NCI-H2081 treated with DMSO at 0.1 percent for 48 hours (cell line): ENCODE results near the gene MPDZ.

Source experiments
- DNase-seq: peaks from one replicate; lab custom pipeline; 2025; lab: John Stamatoyannopoulos, UW

MPDZ gene, protein sequence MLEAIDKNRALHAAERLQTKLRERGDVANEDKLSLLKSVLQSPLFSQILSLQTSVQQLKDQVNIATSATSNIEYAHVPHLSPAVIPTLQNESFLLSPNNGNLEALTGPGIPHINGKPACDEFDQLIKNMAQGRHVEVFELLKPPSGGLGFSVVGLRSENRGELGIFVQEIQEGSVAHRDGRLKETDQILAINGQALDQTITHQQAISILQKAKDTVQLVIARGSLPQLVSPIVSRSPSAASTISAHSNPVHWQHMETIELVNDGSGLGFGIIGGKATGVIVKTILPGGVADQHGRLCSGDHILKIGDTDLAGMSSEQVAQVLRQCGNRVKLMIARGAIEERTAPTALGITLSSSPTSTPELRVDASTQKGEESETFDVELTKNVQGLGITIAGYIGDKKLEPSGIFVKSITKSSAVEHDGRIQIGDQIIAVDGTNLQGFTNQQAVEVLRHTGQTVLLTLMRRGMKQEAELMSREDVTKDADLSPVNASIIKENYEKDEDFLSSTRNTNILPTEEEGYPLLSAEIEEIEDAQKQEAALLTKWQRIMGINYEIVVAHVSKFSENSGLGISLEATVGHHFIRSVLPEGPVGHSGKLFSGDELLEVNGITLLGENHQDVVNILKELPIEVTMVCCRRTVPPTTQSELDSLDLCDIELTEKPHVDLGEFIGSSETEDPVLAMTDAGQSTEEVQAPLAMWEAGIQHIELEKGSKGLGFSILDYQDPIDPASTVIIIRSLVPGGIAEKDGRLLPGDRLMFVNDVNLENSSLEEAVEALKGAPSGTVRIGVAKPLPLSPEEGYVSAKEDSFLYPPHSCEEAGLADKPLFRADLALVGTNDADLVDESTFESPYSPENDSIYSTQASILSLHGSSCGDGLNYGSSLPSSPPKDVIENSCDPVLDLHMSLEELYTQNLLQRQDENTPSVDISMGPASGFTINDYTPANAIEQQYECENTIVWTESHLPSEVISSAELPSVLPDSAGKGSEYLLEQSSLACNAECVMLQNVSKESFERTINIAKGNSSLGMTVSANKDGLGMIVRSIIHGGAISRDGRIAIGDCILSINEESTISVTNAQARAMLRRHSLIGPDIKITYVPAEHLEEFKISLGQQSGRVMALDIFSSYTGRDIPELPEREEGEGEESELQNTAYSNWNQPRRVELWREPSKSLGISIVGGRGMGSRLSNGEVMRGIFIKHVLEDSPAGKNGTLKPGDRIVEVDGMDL (N-terminal part only)

DNA sequence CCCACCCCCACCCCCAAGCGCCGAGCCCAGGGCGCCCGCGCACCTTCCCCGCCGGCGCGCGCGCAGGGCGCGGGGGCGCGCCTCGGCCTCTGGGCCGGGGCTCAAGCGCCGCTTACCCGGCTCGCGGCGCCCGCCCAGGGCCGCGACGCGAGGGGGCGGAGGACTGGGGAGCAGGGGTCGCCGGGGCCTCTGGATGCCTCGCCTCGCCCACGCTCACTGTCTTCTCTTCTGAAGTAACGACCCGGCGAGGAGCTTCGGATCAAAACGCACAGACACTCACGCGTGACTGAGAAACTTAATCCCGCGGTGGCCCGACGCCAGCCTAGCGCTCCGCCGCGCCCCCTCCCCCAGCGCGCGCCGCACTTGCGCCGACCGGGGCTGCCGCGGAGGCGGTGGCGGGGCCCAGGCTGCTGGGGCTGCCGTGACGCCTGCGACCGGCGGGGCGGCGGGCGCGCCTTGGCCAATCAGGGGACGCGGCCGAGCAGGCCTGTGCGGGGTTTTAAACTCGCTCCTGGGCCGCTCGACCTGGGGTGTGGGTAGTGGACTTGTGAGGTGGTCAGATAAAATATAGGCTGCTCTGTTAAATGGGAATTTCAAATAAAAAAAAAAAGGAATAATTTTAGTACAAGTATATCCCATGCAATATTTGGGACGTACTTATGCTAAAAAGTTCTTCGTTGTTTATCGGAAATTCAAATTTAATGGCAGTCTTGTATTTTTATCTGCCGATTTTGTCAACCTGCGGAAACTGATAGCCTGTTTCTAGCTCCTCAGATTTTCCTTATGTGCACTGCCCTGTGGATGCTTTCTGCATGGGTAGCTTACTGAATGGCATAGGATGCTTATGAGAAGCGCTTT, at the start of gene MPDZ:
MPDZ (minus strand) TSS at position 409 of the 858 bp plus-strand sequence. CDS start 29,377 bp downstream, outside the sequence.
- DNase-seq: no peak

- no peak for DNase-seq
These were observed 45.5 kb upstream of the MPDZ start for GRCh38 chr9:13324988-13325387.

GRCh38 chr9:13322828-13323550, 43.5 kb upstream of the MPDZ start:
- no peak for DNase-seq

- no peak for DNase-seq
These were observed 38.5 kb upstream of the MPDZ start for GRCh38 chr9:13318027-13318426.

GRCh38 chr9:13296972-13297371, 17.5 kb upstream of the MPDZ start:
- no peak for DNase-seq

DNA sequence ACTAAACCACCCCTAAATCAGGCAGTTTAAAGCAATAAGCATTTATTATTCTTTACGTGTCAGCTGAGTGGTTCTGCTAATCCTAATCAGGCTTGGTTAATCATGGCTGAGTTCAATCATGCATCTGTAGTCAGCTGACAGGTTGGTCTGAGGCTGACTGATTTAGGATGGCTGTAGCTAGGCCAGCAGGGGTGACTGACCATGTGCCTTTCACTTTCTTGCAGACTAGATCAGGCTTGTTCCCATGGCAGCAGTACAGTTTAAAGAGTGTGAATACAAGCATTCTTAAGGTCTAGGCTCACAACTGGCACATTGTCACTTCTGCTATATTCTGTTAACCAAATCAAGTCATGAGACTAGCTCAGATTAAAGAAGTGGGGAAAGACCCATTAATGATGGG, 16.1 kb upstream of the MPDZ start:
- no peak for DNase-seq

DNA sequence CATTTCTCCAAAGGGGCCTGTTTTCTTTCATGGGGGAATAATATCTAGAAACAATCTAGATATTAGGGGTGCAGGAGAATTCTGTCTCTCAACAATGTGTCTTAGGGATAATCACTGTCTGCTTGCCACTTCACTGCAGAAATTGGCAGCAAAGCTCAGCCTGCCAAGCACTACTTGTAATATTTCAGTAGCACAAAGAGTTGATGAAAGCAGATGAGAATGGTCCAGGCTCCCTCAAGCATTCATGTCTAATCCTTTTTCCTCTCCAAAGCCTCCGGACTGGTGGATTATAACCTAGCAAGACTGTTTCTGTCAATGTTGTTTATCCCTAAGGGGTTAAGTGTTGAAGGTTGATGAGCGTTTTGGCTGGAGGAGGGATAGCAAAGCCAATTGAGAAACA, 13.3 kb upstream of the MPDZ start:
- no peak for DNase-seq

- no peak for DNase-seq
These were observed 12.7 kb upstream of the MPDZ start for GRCh38 chr9:13292158-13292557.

- no peak for DNase-seq
These were observed 12.2 kb upstream of the MPDZ start for GRCh38 chr9:13291718-13292117.

DNA sequence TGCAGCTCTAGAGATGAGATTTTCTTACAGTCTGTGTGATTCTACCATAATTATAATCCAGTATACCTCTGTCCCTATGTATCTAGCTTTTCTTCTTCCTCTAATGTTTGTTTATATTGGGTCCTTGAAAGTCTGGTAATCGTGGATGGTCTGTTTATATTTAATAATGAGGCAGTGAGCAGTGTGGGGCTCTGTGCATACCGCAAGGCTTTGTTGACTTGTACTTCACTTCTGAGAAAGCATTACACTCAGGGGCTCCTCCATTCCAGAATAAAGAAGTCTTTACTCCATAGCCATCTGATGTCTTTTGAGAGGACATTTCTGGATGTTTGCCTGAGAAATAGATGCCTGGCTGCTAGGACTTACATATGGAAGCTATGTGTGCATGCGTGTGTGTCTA, 4.5 kb upstream of the MPDZ start:
- no peak for DNase-seq

DNA sequence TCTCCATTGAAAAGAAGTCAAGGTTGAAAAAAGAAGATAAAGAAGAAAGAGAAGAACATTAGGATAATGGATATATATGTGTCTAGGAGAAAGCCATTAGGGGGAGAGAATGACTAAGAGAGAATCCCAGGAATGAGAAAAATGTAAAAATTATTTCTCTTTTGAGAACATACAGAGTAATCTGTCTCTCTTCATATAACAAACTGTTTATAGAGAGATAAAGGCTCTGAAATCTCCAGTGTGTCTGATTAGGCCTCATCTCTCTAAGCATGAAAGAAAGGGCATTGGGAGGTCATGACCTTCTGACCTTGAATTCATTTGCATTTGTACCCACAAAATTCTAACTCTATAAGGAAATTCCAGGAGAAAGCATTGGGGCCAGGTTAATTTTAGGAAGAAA, 3.5 kb upstream of the MPDZ start:
- no peak for DNase-seq

GRCh38 chr9:13281356-13282016, 2.0 kb upstream of the MPDZ start:
- DNase-seq: no peak

GRCh38 chr9:13278368-13279246, 885 bp downstream of the MPDZ start:
- peak; percentile 46 for DNase-seq

- no peak for DNase-seq
These were observed 1.5 kb downstream of the MPDZ start for GRCh38 chr9:13278023-13278367.

- no peak for DNase-seq
These were observed 4.4 kb downstream of the MPDZ start for GRCh38 chr9:13274886-13275641.

DNA sequence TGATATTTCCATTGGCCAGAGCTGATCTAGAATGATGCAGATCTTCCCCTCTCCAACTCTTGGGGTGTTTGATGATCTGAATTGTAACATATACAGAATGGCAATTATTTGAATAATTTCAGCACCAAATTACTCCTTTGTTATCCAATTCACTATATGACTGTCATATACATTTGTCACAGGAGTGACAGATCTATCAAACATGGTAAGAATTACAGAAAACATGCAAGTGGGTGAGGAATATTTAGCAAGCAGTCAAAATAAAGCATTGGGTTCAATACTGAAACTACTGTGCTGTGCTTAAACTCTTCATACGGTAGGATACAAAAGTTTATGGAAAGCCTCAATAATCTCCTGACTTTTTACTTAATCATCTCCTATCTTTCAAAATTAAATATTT, 8.8 kb downstream of the MPDZ start:
- no peak for DNase-seq

DNA sequence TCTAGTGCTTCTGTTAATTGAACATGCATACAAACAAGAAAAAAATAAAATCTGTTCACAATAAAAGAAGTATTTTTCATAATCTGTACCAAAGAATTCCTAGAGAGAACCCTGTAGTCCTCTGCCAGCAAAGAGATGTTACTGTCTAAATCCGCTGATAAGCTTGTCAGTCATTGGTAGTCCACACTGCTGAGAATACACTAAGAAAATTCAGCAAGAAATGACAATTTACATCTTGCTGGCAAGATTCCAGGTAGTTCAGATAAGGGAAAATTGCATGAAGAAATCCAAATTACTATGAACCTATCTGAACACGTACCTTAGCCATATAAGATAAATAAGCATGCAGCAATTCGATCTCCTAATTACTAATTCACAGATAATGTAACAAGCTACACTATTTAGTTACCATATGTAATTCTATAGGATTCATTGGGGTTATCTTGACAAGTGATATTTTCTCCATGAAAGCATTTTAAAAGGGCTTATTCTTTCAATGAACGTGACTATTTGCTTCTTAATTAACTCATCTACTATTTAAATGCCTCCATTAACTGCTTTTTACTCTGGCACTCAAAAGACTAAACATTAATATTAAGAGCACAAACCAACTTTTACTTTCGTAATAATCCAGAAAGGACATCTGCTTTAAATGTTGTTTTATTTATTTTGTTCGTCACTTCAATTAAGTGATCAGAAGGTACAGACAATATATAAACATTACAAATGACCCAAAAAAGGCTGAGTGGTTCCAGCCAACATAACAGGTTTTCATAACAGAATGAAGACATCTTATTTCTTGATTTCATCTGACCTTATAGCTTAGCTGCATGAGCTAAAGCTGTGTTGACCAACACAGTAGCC, 9.7 kb downstream of the MPDZ start:
- DNase-seq: no peak

- no peak for DNase-seq
These were observed 11.0 kb downstream of the MPDZ start for GRCh38 chr9:13268469-13268868.
